ENCODE measurements around the gene TEKT3. TPM values are rescaled to one million over a fixed set of nuclear protein-coding genes. Genes with fewer than 3 reads are reported as not detected.

The TEKT3 gene
- total RNA-seq, 2 experiments from 2014 or later = not detected

GRCh38 chr17:15385305-15385704 is 43.9 kb upstream of the TEKT3 start:
- POLR2A ChIA-PET = interaction anchor here (0.7 kb wide), 1 partner anchor 34 kb away, joined by 3 read pairs; no protein-coding TSS in a partner anchor
- Histone ChIP-seq H3K27ac (ENCODE audit: low read depth, low read length, poor library complexity, severe bottlenecking) (no peak overlapping the region), H3K4me1 (ENCODE audit: insufficient read depth, low read length, poor library complexity, severe bottlenecking) (no peaks in the 10 kb centered on the region), H3K9me2 (ENCODE audit: insufficient read depth, low read length) (no peaks in the 10 kb centered on the region), H3K79me2 (ENCODE audit: insufficient read depth, low read depth, low read length) (no peaks in the 10 kb centered on the region), H3K36me3 (ENCODE audit: insufficient read depth, low read length) (no peaks in the 10 kb centered on the region), H4K20me1 (ENCODE audit: insufficient read depth, low read length) (no peaks in the 10 kb centered on the region), H3K4me2 (ENCODE audit: low read length) (no peak overlapping the region), H2AFZ (ENCODE audit: low read length) (no peak overlapping the region), H3K9me3 (ENCODE audit: low read length) (no peaks in the 10 kb centered on the region), H3K4me3 (ENCODE audit: low read depth, low read length, poor library complexity, severe bottlenecking) (no peak overlapping the region)
- BruUV-seq (replicated peaks) = no TSS peak
- intact Hi-C loops (cut with micrococcal nuclease; ENCODE audit: unreplicated experiment) = no loop called here
- DNase-seq (ENCODE audit: low spot score) = no peak
- CTCF ChIA-PET (ENCODE audit: unreplicated experiment) = no interaction called here
- no peak for TF ChIP-seq EZH2phosphoT487 (IDR thresholded peaks at IDR 0.05; ENCODE audit: borderline replicate concordance, low read depth, low read length)
- TF ChIP-seq, protein P1, sequence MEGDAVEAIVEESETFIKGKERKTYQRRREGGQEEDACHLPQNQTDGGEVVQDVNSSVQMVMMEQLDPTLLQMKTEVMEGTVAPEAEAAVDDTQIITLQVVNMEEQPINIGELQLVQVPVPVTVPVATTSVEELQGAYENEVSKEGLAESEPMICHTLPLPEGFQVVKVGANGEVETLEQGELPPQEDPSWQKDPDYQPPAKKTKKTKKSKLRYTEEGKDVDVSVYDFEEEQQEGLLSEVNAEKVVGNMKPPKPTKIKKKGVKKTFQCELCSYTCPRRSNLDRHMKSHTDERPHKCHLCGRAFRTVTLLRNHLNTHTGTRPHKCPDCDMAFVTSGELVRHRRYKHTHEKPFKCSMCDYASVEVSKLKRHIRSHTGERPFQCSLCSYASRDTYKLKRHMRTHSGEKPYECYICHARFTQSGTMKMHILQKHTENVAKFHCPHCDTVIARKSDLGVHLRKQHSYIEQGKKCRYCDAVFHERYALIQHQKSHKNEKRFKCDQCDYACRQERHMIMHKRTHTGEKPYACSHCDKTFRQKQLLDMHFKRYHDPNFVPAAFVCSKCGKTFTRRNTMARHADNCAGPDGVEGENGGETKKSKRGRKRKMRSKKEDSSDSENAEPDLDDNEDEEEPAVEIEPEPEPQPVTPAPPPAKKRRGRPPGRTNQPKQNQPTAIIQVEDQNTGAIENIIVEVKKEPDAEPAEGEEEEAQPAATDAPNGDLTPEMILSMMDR (conservative IDR thresholded peaks at IDR 0.05; ENCODE audit: low read length) = no peak

- intact Hi-C loops (cut with micrococcal nuclease; ENCODE audit: unreplicated experiment) = no loop called here
- no peak overlapping the region for H3K4me2 ChIP-seq (ENCODE audit: low read length)
Measured at GRCh38 chr17:15384142-15384787, 42.9 kb upstream of the TEKT3 start.

DNA sequence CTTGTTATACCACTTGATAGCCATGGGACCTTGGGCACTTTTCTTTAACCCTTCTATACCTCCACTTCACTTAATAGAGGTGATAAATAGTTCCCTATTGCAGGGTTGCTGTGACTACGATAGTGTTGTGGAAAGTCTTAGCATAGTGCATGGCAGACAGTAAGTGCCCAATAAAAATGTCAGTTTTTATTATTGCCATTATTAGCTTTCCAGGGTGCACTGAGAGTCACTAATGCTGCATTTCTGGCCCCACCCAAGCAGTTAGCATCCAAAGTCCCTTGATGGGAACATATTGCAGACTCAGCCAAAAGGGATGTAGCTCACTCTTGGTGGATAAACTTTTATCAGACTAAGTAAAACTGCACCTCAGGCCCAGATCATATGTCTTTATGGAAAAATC is 41.5 kb upstream of the TEKT3 start:
- CTCF ChIA-PET (ENCODE audit: unreplicated experiment) = no interaction called here
- no peaks in the 10 kb centered on the region for H3K36me3 ChIP-seq (ENCODE audit: insufficient read depth, low read length)
- POLR2A ChIA-PET = no interaction called here
- BruUV-seq (replicated peaks) = no TSS peak
- no peaks in the 10 kb centered on the region for H3K4me1 ChIP-seq (ENCODE audit: insufficient read depth, low read length, poor library complexity, severe bottlenecking)
- no peaks in the 10 kb centered on the region for H3K9me2 ChIP-seq (ENCODE audit: insufficient read depth, low read length)
- intact Hi-C loops (cut with micrococcal nuclease; ENCODE audit: unreplicated experiment) = no loop called here
- no peak overlapping the region for H3K4me3 ChIP-seq (ENCODE audit: low read depth, low read length, poor library complexity, severe bottlenecking)
- no peak for TF ChIP-seq EZH2phosphoT487 (IDR thresholded peaks at IDR 0.05; ENCODE audit: borderline replicate concordance, low read depth, low read length)
- TF ChIP-seq, protein P1 (conservative IDR thresholded peaks at IDR 0.05; ENCODE audit: low read length) = no peak
- no peak overlapping the region for H2AFZ ChIP-seq (ENCODE audit: low read length)
- no peaks in the 10 kb centered on the region for H3K79me2 ChIP-seq (ENCODE audit: insufficient read depth, low read depth, low read length)
- no peak overlapping the region for H3K27ac ChIP-seq (ENCODE audit: low read depth, low read length, poor library complexity, severe bottlenecking)
- no peaks in the 10 kb centered on the region for H4K20me1 ChIP-seq (ENCODE audit: insufficient read depth, low read length)
- H3K9me3 ChIP-seq (ENCODE audit: low read length) = no peaks in the 10 kb centered on the region
- DNase-seq (ENCODE audit: low spot score) = no peak
- H3K4me2 ChIP-seq (ENCODE audit: low read length) = no peak overlapping the region

More at GRCh38 chr17:15384142-15384787, 42.9 kb upstream of the TEKT3 start:
- POLR2A ChIA-PET = no interaction called here
- H3K4me1 ChIP-seq (ENCODE audit: insufficient read depth, low read length, poor library complexity, severe bottlenecking) = no peaks in the 10 kb centered on the region
- H3K27ac ChIP-seq (ENCODE audit: low read depth, low read length, poor library complexity, severe bottlenecking) = no peak overlapping the region
- H3K9me2 ChIP-seq (ENCODE audit: insufficient read depth, low read length) = no peaks in the 10 kb centered on the region
- H3K4me3 ChIP-seq (ENCODE audit: low read depth, low read length, poor library complexity, severe bottlenecking) = no peak overlapping the region
- H3K79me2 ChIP-seq (ENCODE audit: insufficient read depth, low read depth, low read length) = no peaks in the 10 kb centered on the region
- BruUV-seq (replicated peaks) = no TSS peak
- H3K36me3 ChIP-seq (ENCODE audit: insufficient read depth, low read length) = no peaks in the 10 kb centered on the region
- CTCF ChIA-PET (ENCODE audit: unreplicated experiment) = no interaction called here
- no peak for DNase-seq (ENCODE audit: low spot score)
- H4K20me1 ChIP-seq (ENCODE audit: insufficient read depth, low read length) = no peaks in the 10 kb centered on the region
- no peak for TF ChIP-seq EZH2phosphoT487 (IDR thresholded peaks at IDR 0.05; ENCODE audit: borderline replicate concordance, low read depth, low read length)
- TF ChIP-seq, protein P1 (conservative IDR thresholded peaks at IDR 0.05; ENCODE audit: low read length) = no peak
- no peak overlapping the region for H2AFZ ChIP-seq (ENCODE audit: low read length)
- H3K9me3 ChIP-seq (ENCODE audit: low read length) = no peaks in the 10 kb centered on the region
